Ovary (tissue), 3 donors: ENCODE results near the gene TSPAN16.
"Not testable (repeated sequence)": the region's sequence is repeated elsewhere in the genome, so short reads cannot be mapped to it uniquely, and the experiment has no call there.

Experiments used
- POLR2A ChIP-seq: fragments of 450-650 bp; IDR thresholded peaks from one replicate; pipeline ENCODE4 v1.6.1; 2017; ENCODE audit warnings: antibody characterized with exemption, mild to moderate bottlenecking, moderate library complexity
- TF ChIP-seq, protein P1 (sequence below), 3 donors: fragments of 450-650 bp in 2 of 3; fragments of 200-600 bp in 1 of 3; IDR thresholded peaks; one replicate each; pipeline versions ENCODE4 v1.5.1 to v1.8.0; 2016 to 2022; ENCODE audit warnings: antibody characterized with exemption in 3 of 3, mild to moderate bottlenecking in 1 of 3
- donor health status: DM: no; HTN: no; CAD: no.

DNA sequence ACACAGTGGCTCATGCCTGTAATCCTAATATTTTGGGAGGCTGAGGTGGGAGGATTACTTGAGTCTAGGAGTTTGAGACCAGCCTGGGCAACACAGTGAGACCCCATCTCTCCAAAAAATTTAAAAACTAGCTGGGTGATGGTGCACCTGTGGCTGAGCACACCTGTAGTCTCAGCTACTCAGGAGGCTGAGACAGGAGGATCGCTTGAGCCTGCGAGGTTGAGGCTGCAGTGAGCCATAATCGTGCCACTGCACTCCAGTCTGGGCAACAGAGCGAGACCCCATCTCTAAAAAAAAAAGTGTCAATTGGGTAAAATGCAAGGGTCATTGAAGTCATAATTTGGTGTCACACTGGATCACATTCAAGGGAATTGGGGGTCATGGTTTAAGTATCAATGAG is 58.1 kb downstream of the TSPAN16 start:
- TF ChIP-seq, protein P1, sequence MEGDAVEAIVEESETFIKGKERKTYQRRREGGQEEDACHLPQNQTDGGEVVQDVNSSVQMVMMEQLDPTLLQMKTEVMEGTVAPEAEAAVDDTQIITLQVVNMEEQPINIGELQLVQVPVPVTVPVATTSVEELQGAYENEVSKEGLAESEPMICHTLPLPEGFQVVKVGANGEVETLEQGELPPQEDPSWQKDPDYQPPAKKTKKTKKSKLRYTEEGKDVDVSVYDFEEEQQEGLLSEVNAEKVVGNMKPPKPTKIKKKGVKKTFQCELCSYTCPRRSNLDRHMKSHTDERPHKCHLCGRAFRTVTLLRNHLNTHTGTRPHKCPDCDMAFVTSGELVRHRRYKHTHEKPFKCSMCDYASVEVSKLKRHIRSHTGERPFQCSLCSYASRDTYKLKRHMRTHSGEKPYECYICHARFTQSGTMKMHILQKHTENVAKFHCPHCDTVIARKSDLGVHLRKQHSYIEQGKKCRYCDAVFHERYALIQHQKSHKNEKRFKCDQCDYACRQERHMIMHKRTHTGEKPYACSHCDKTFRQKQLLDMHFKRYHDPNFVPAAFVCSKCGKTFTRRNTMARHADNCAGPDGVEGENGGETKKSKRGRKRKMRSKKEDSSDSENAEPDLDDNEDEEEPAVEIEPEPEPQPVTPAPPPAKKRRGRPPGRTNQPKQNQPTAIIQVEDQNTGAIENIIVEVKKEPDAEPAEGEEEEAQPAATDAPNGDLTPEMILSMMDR (IDR thresholded peaks at IDR 0.05): not testable (repeated sequence)
- not testable (repeated sequence) for TF ChIP-seq POLR2A
